Gastroesophageal sphincter (tissue), 4 donors: ENCODE measurements around the gene EHBP1L1. TPM values are rescaled to one million over a fixed set of nuclear protein-coding genes. Genes with fewer than 3 reads are reported as not detected.

Experiments used
- ATAC-seq: fragments of 150-250 bp; one replicate; pipeline ENCODE4 v1.9.1; 2016; ENCODE audit warnings: mild to moderate bottlenecking, moderate library complexity
- H3K27ac ChIP-seq, 4 donors: fragments of 200-600 bp; sonication (generic) in 3 of 4; 1 replicate in 3 of 4; 2 replicates in 1 of 4; pipeline ENCODE4 v1.5.1; 2016 to 2019
- H3K27me3 ChIP-seq: fragments of 200-600 bp; sonication (generic); one replicate; pipeline ENCODE4 v1.5.1; 2019
- H3K36me3 ChIP-seq, 2 donors: fragments of 200-600 bp; sonication (generic); one replicate each; pipeline ENCODE4 v1.5.1; 2019; ENCODE audit warnings: control low read depth in 1 of 2
- H3K4me1 ChIP-seq, 3 donors: fragments of 200-600 bp; sonication (generic); 1 replicate in 2 of 3; 2 replicates in 1 of 3; pipeline ENCODE4 v1.5.1; 2016 to 2019; ENCODE audit warnings: control low read depth in 2 of 3
- H3K4me3 ChIP-seq, 2 donors: fragments of 200-600 bp; sonication (generic); one replicate each; pipeline ENCODE4 v1.5.1; 2019; ENCODE audit warnings: mild to moderate bottlenecking in 1 of 2, moderate library complexity in 1 of 2
- H3K9me3 ChIP-seq, 3 donors: fragments of 200-600 bp; sonication (generic); one replicate each; pipeline ENCODE4 v1.5.1; 2017 to 2019; ENCODE audit warnings: control low read depth in 2 of 3
- CTCF ChIP-seq, 4 experiments: fragments of 200-600 bp in 2 of 4; fragments of 450-650 bp in 2 of 4; sonication (generic) in 1 of 4; IDR thresholded peaks; one replicate each; pipeline ENCODE4 v1.5.1; 2017 to 2019; ENCODE audit warnings: antibody characterized with exemption in 4 of 4, mild to moderate bottlenecking in 2 of 4, moderate library complexity in 2 of 4
- EP300 ChIP-seq: sonication (generic); formaldehyde crosslinking; IDR thresholded peaks from one replicate; pipeline ENCODE4 v1.6.1; 2017; ENCODE audit warnings: antibody characterized with exemption, mild to moderate bottlenecking
- POLR2A ChIP-seq, 2 donors: fragments of 450-650 bp; IDR thresholded peaks; one replicate each; pipeline ENCODE4 v1.6.1; 2017; ENCODE audit warnings: antibody characterized with exemption in 2 of 2, mild to moderate bottlenecking in 2 of 2, moderate library complexity in 1 of 2
- POLR2AphosphoS5 ChIP-seq: sonication (generic); formaldehyde crosslinking; IDR thresholded peaks from one replicate; pipeline ENCODE4 v1.6.1; 2017; ENCODE audit warnings: antibody characterized with exemption
- WGBS, 2 donors: methylation state at CpG; one replicate each; pipeline ENCODE4 v1.1.5; 2018; ENCODE audit warnings: low coverage in 1 of 2; 5-methylcytosine and 5-hydroxymethylcytosine counted together
- total RNA-seq, 4 donors: library from RNA; depleted of rRNA; stranded (reverse); fragments of >200 nt; gene quantifications; one replicate each; pipeline ENCODE4 v1.1.0, GENCODE V29; 2016

Gene EHBP1L1
- total RNA-seq, 4 donors from 2014 or later: 172 to 329 (median 202) TPM

- TF ChIP-seq POLR2A (IDR thresholded peaks at IDR 0.05): no peak
- WGBS, 2 donors: 81 to 87% methylated on average over 5 to 13 of the region's 25 CpGs
Measured at GRCh38 chr11:65623852-65624616, 48.2 kb downstream of the EHBP1L1 start.

DNA sequence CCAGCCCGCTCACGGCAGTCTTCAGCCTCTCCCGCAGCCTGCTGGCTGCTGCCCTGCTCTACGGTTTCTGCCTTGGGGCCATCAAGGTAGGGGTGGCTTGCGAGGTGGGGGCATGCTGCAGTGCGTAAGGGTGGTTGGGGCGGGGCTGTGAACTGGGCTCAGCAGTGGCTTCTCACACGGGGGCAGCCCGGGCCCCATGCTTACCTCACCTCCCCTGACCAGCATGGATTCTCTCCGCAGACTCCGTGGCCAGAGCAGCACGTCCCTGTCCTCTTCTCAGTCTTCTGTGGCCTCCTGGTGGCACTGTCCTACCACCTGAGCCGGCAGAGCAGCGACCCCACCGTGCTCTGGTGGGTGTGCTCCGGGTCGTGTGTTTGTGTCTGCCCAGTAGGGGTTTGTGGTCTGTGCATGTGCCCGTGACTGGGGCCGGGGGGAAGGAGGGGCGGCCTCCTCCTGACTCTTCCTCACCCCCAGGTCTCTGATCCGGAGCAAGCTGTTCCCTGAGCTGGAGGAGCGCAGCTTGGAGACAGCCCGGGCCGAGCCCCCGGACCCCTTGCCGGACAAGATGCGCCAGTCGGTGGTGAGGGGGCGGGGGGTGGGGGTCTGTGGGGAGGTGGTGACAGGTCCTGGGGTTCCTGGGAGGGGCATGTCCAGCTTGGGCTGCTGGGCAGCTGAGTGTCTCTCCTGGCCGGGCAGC lies 49.2 kb downstream of the EHBP1L1 start:
- Histone ChIP-seq H3K4me1 (peaks cover 0 to 10% (median 0%) of the 10 kb centered on the region in 3 donors), H3K27ac (no peak overlapping the region), H3K9me3 (no peaks in the 10 kb centered on the region), H3K27me3 (no peaks in the 10 kb centered on the region), H3K36me3 (peaks cover 0 to 100% of the 10 kb centered on the region in 2 donors), H3K4me3 (no peak overlapping the region)
- TF ChIP-seq POLR2AphosphoS5 (no peak), POLR2A (IDR thresholded peaks at IDR 0.05) (no peak), EP300 (no peak), CTCF (IDR thresholded peaks at IDR 0.05) (no peak)
- ATAC-seq: no peak
- 70% methylated on average over 4 of the region's 30 CpGs; no CpG with 5 or more reads in 1 of the 2 donors for WGBS, 2 donors

More at GRCh38 chr11:65623852-65624616, 48.2 kb downstream of the EHBP1L1 start:
- H3K36me3 ChIP-seq: peaks cover 0 to 100% of the 10 kb centered on the region in 2 donors
- no peak for ATAC-seq
- H3K9me3 ChIP-seq: no peaks in the 10 kb centered on the region
- H3K4me3 ChIP-seq: no peak overlapping the region
- no peak overlapping the region for H3K27ac ChIP-seq
- peaks cover 0 to 10% (median 0%) of the 10 kb centered on the region in 3 donors for H3K4me1 ChIP-seq
- H3K27me3 ChIP-seq: no peaks in the 10 kb centered on the region

DNA sequence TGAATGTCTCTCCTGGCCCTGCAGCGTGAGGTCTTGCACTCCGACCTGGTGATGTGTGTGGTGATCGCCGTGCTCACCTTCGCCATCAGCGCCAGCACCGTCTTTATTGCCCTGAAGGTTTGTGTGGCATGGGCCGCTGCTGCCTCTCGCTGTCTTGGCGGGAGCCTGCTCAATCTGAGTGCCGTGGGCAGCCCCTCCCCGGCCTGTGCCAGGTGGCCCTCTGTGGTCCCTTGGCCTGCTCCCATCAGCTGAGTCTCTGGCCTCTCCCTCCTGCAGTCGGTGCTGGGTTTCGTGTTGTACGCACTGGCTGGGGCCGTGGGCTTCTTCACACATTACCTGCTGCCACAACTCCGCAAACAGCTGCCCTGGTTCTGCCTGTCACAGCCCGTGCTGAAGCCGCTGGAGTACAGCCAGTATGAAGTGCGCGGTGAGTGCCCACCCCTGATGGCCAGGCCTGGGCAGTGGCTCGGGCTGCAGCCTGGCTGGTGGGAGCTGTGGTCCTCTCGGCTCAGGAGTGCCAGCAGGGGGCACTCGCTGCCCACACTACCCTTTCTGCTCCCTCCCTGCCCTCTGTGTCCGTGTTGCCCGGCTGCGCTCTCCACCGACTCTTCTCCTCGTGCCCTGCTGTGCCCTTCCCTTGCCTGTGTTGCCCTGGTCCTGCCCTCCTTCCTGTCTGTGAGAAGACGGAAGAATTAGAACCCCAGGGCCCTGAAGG lies 49.9 kb downstream of the EHBP1L1 start:
- WGBS, 2 donors: 20 to 39% methylated on average over 1 to 3 of the region's 30 CpGs
- peaks cover 0 to 100% of the 10 kb centered on the region in 2 donors for H3K36me3 ChIP-seq
- peak; percentile 70 for ATAC-seq

DNA sequence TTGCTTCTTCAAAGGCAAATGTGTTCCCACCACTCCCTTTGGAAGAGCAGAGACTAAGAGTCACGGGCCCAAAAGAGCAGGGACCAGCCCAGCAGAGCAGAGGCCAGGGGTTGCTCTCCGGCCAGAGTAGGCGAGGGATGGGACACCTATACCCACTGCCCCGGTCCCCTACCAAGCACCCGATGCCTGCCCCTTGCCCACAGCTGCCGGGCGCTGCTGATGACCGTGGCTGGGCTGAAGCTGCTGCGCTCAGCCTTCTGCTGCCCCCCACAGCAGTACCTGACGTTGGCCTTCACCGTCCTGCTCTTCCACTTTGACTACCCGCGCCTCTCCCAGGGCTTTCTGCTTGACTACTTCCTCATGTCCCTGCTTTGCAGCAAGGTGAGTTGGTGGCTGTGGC lies 51.3 kb downstream of the EHBP1L1 start:
- Histone ChIP-seq H3K9me3 (no peaks in the 10 kb centered on the region), H3K4me3 (no peak overlapping the region), H3K4me1 (peaks cover 0 to 10% (median 0%) of the 10 kb centered on the region in 3 donors), H3K27me3 (no peaks in the 10 kb centered on the region), H3K27ac (no peak overlapping the region), H3K36me3 (peaks cover 0 to 100% of the 10 kb centered on the region in 2 donors)
- TF ChIP-seq POLR2A (IDR thresholded peaks at IDR 0.05): no peak
- no peak for TF ChIP-seq POLR2AphosphoS5
- no peak for TF ChIP-seq EP300
- TF ChIP-seq CTCF (IDR thresholded peaks at IDR 0.05): no peak
- WGBS, 2 donors: 96% methylated on average over 8 of the region's 13 CpGs; no CpG with 5 or more reads in 1 of the 2 donors
- no peak for ATAC-seq

More for the DNA sequence above, 49.9 kb downstream of the EHBP1L1 start:
- Histone ChIP-seq H3K9me3 (no peaks in the 10 kb centered on the region), H3K27me3 (no peaks in the 10 kb centered on the region), H3K4me1 (peaks cover 0 to 10% (median 0%) of the 10 kb centered on the region in 3 donors), H3K4me3 (no peak overlapping the region), H3K27ac (peak overlapping the region in 1 of 4 donors; percentile 22)
- TF ChIP-seq EP300: no peak
- TF ChIP-seq CTCF (IDR thresholded peaks at IDR 0.05): peak in 3 of 4 experiments; percentile 53 to 77 (median 62)

GRCh38 chr11:65629579-65629978 lies 53.7 kb downstream of the EHBP1L1 start:
- ATAC-seq: no peak
- WGBS, 2 donors: 88% methylated on average over 3 of the region's 14 CpGs; no CpG with 5 or more reads in 1 of the 2 donors
- H3K4me3 ChIP-seq: no peak overlapping the region
- no peak overlapping the region for H3K27ac ChIP-seq
- H3K27me3 ChIP-seq: no peaks in the 10 kb centered on the region
- H3K36me3 ChIP-seq: peaks cover 0 to 100% of the 10 kb centered on the region in 2 donors
- H3K9me3 ChIP-seq: no peaks in the 10 kb centered on the region
- peaks cover 0 to 10% (median 0%) of the 10 kb centered on the region in 3 donors for H3K4me1 ChIP-seq
- no peak for TF ChIP-seq EP300
- TF ChIP-seq POLR2A (IDR thresholded peaks at IDR 0.05): no peak
- TF ChIP-seq POLR2AphosphoS5: no peak
- TF ChIP-seq CTCF (IDR thresholded peaks at IDR 0.05): no peak
